Measurements from ENCODE around the gene PHYKPL.

GRCh38 chr5:178249191-178249989 is 16.8 kb upstream of the PHYKPL start:
- TF ChIP-seq MXI1 (conservative IDR thresholded peaks at IDR 0.05; ENCODE audit: poor library complexity, severe bottlenecking) (no peak), CTCF (IDR thresholded peaks at IDR 0.05; ENCODE audit: poor library complexity, severe bottlenecking) (no peak), REST (IDR thresholded peaks at IDR 0.05; ENCODE audit: borderline replicate concordance) (no peak), TAF1 (IDR thresholded peaks at IDR 0.05; ENCODE audit: low read depth) (no peak), EZH2 (IDR thresholded peaks at IDR 0.05; ENCODE audit: borderline replicate concordance, insufficient read depth, low read length, poor library complexity, severe bottlenecking) (no peak), POLR2AphosphoS5 (IDR thresholded peaks at IDR 0.05) (no peak), SMC3 (conservative IDR thresholded peaks at IDR 0.05; ENCODE audit: poor library complexity) (no peak)

All from neural cell (in vitro differentiated cells).